ENCODE data around the gene FBXL14. TPM values are rescaled to one million over a fixed set of nuclear protein-coding genes. Genes with fewer than 3 reads are reported as not detected.

The FBXL14 gene
- polyA plus RNA-seq, 2 of the 4 experiments (the other 2 are of a cell fraction) = 6.7 to 7.1 TPM

DNA sequence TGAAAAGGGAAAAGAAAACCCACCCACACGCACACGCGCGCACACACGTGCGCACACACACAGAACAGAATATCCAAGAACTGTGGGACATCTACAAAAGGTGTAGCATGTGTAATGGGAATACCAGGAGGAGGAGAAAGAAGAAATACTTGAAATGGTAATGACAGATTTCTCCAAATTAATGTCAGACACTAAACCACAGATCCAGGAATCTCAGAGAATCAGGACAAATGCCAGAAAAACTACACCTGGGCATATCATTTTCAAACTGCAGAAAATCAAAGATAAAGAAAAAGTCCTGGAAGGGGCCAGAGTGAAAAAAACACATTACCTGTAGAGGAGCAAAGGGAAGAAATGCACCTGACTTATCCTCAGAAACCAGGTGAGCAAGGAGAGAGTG, 26.5 kb downstream of the FBXL14 start:
- 80% methylated on average over 6 of the region's 6 CpGs for WGBS (ENCODE audit: missing lambda C conversion rate)
- POLR2A ChIA-PET = no interaction called here
- FAIRE-seq = no peak

DNA sequence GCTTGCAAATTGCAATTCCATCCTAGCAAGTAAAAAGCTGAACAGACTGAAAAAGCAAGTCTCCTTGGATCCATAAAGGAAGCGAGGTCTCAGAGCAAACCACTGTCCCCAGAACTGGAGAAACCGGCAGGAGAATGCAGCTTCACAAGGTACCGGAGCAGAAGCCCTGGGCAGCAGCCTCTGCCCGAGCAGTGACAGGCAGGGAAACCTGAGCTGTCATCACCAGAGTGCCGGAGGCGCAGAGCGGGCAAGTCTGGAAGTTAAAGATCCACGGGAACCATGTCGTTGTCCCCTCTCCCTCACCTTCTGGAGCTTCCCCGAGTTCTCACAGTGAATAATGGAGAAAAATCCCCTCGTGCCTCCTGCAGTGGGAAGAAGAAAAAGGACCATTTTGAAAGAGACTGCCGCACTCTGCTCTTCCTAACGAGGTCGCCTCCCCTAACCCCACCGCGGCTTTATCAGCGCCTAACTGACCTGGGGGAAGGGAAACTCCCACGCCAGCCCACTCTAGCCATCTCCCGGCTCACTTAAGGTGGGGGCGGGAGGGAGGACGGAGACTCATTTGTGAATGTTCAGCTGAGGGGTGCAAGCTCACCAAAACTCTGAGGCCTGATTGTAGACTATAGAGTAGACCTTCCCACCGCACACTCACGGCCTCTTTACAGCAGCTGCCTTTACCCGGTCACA, 27.8 kb downstream of the FBXL14 start:
- WGBS (ENCODE audit: missing lambda C conversion rate) = 80% methylated on average over 24 of the region's 24 CpGs
- H3K4me2 ChIP-seq = no peak overlapping the region
- CTCF ChIA-PET = interaction anchor here (0.5 to 1.7 kb wide), 5 partner anchors 15 to 534 kb away, joined by 3 to 8 read pairs (median 3); no protein-coding TSS in a partner anchor
- no peak for ATAC-seq
- FAIRE-seq = no peak
- TF ChIP-seq ELK1 (IDR thresholded peaks at IDR 0.05; ENCODE audit: low read depth, low read length) (no peak), RAD21 (conservative IDR thresholded peaks at IDR 0.05 in 1 of 2, IDR thresholded peaks at IDR 0.05 in 1 of 2) (no peak), EHF (CRISPR knock-in tag; IDR thresholded peaks at IDR 0.05) (no peak), NR3C1 (IDR thresholded peaks at IDR 0.05) (no peak), E2F6 (IDR thresholded peaks at IDR 0.05; ENCODE audit: borderline replicate concordance, low read depth) (no peak), CBX8 (IDR thresholded peaks at IDR 0.05) (no peak), MAFK (IDR thresholded peaks at IDR 0.05; ENCODE audit: partially characterized antibody) (no peak), ZSCAN20 (CRISPR knock-in tag; IDR thresholded peaks at IDR 0.05) (no peak), ZC3H11A (IDR thresholded peaks at IDR 0.05) (no peak), FOXS1 (CRISPR knock-in tag; IDR thresholded peaks at IDR 0.05) (no peak)
- TF ChIP-seq, protein P1, sequence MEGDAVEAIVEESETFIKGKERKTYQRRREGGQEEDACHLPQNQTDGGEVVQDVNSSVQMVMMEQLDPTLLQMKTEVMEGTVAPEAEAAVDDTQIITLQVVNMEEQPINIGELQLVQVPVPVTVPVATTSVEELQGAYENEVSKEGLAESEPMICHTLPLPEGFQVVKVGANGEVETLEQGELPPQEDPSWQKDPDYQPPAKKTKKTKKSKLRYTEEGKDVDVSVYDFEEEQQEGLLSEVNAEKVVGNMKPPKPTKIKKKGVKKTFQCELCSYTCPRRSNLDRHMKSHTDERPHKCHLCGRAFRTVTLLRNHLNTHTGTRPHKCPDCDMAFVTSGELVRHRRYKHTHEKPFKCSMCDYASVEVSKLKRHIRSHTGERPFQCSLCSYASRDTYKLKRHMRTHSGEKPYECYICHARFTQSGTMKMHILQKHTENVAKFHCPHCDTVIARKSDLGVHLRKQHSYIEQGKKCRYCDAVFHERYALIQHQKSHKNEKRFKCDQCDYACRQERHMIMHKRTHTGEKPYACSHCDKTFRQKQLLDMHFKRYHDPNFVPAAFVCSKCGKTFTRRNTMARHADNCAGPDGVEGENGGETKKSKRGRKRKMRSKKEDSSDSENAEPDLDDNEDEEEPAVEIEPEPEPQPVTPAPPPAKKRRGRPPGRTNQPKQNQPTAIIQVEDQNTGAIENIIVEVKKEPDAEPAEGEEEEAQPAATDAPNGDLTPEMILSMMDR (IDR thresholded peaks at IDR 0.05) = no peak
- TF ChIP-seq, protein P2, sequence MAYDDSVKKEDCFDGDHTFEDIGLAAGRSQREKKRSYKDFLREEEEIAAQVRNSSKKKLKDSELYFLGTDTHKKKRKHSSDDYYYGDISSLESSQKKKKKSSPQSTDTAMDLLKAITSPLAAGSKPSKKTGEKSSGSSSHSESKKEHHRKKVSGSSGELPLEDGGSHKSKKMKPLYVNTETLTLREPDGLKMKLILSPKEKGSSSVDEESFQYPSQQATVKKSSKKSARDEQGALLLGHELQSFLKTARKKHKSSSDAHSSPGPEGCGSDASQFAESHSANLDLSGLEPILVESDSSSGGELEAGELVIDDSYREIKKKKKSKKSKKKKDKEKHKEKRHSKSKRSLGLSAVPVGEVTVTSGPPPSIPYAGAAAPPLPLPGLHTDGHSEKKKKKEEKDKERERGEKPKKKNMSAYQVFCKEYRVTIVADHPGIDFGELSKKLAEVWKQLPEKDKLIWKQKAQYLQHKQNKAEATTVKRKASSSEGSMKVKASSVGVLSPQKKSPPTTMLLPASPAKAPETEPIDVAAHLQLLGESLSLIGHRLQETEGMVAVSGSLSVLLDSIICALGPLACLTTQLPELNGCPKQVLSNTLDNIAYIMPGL (CRISPR knock-in tag; IDR thresholded peaks at IDR 0.05; ENCODE audit: borderline replicate concordance) = no peak
- no peak overlapping the region for H3K4me3 ChIP-seq
- H3K9me3 ChIP-seq = no peaks in the 10 kb centered on the region
- no peaks in the 10 kb centered on the region for H3K4me1 ChIP-seq
- POLR2A ChIA-PET = no interaction called here
- no peak for DNase-seq (ENCODE audit: low read depth in 1 of 2, low spot score in 1 of 2)
- H3K27ac ChIP-seq = no peak overlapping the region

More for the DNA sequence above, 26.5 kb downstream of the FBXL14 start:
- CTCF ChIA-PET = interaction anchor here (1.5 to 1.7 kb wide), 2 partner anchors 16 to 450 kb away, joined by 6 to 8 read pairs; no protein-coding TSS in a partner anchor
- ATAC-seq (no peak), DNase-seq (ENCODE audit: low read depth in 1 of 2, low spot score in 1 of 2) (no peak)
- Histone ChIP-seq H3K4me1 (no peaks in the 10 kb centered on the region), H3K4me3 (no peak overlapping the region), H3K4me2 (no peak overlapping the region), H3K27ac (no peak overlapping the region), H3K9me3 (no peaks in the 10 kb centered on the region)
- TF ChIP-seq PBX3 (IDR thresholded peaks at IDR 0.05) = no peak
- no peak for TF ChIP-seq CBX8 (IDR thresholded peaks at IDR 0.05)
- no peak for TF ChIP-seq HOXB5 (CRISPR knock-in tag; IDR thresholded peaks at IDR 0.05)
- TF ChIP-seq E2F6 (IDR thresholded peaks at IDR 0.05; ENCODE audit: borderline replicate concordance, low read depth) = no peak
- no peak for TF ChIP-seq EHMT2 (IDR thresholded peaks at IDR 0.05; ENCODE audit: low read depth)
- no peak for TF ChIP-seq ZSCAN20 (CRISPR knock-in tag; IDR thresholded peaks at IDR 0.05)
- TF ChIP-seq NPAS2 (CRISPR knock-in tag; IDR thresholded peaks at IDR 0.05; ENCODE audit: borderline replicate concordance) = no peak
- no peak for TF ChIP-seq SREBF2 (IDR thresholded peaks at IDR 0.05)
- no peak for TF ChIP-seq RFX5 (IDR thresholded peaks at IDR 0.05)
- TF ChIP-seq CHD4 (IDR thresholded peaks at IDR 0.05; ENCODE audit: borderline replicate concordance) = no peak
- no peak for TF ChIP-seq CHD2 (IDR thresholded peaks at IDR 0.05; ENCODE audit: low read length, partially characterized antibody)
- TF ChIP-seq FOSL2 (IDR thresholded peaks at IDR 0.05) = no peak
- TF ChIP-seq FOSL2 (CRISPR knock-in tag; IDR thresholded peaks at IDR 0.05) = no peak
- no peak for TF ChIP-seq HDAC2 (IDR thresholded peaks at IDR 0.05)
- no peak for TF ChIP-seq GATA3 (IDR thresholded peaks at IDR 0.05; ENCODE audit: borderline replicate concordance)
- TF ChIP-seq ZFP36 (IDR thresholded peaks at IDR 0.05; ENCODE audit: borderline replicate concordance, partially characterized antibody) = no peak
- no peak for TF ChIP-seq ZC3H11A (IDR thresholded peaks at IDR 0.05)
- TF ChIP-seq, protein P3, sequence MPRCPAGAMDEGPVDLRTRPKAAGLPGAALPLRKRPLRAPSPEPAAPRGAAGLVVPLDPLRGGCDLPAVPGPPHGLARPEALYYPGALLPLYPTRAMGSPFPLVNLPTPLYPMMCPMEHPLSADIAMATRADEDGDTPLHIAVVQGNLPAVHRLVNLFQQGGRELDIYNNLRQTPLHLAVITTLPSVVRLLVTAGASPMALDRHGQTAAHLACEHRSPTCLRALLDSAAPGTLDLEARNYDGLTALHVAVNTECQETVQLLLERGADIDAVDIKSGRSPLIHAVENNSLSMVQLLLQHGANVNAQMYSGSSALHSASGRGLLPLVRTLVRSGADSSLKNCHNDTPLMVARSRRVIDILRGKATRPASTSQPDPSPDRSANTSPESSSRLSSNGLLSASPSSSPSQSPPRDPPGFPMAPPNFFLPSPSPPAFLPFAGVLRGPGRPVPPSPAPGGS (IDR thresholded peaks at IDR 0.05) = no peak
- TF ChIP-seq RAD21 (conservative IDR thresholded peaks at IDR 0.05 in 1 of 2, IDR thresholded peaks at IDR 0.05 in 1 of 2) = no peak
- TF ChIP-seq TFCP2L1 (CRISPR knock-in tag; IDR thresholded peaks at IDR 0.05) = no peak
- no peak for TF ChIP-seq BHLHE40 (IDR thresholded peaks at IDR 0.05; ENCODE audit: low read depth, low read length)
